ENCODE data around the gene DAP.

- TF ChIP-seq CTCF (IDR thresholded peaks at IDR 0.05): no peak
- no peak for TF ChIP-seq POLR2A (IDR thresholded peaks at IDR 0.05)
- no peak for TF ChIP-seq POLR2AphosphoS5 (IDR thresholded peaks at IDR 0.05; ENCODE audit: insufficient read depth in 1 of 2, low read depth in 1 of 2)
Measured at GRCh38 chr5:10788358-10788757, 27.3 kb upstream of the DAP start.
